Measurements from ENCODE around the gene PNPLA6. TPM values are rescaled to one million over a fixed set of nuclear protein-coding genes. Genes with fewer than 3 reads are reported as not detected.

The PNPLA6 gene
- total RNA-seq, 1 experiment from 2014 or later, result 32.5 TPM

DNA sequence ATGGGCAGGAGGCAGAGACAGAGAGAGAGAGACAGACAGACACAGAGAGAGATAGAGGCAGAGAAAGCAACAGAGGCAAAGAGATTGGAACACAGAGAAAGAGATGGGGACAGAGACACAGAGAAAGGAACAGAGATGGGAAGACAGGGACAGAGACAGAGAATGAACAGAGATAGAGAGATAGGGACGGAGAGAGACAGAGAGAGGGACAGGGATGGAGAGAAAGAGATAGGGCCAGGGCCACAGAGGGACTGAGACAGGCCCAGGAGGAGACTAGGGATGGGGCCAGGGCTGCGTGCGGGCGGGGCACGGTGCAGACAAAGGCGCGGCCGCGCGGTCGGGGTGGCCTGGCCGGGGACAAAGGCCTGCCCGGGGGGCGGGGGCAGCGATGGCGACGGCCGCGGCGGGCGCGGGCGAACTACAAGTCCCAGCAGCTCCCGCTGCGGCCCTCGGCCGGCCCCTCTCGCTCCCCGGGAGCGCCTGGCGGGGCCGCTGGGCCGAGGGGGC, 19.8 kb upstream of the PNPLA6 start, which contains the start of gene ZNF358:
Gene ZNF358 (plus strand): TSS at position 459 of the 507 bp plus-strand sequence. CDS start 3,140 bp downstream, outside the sequence.
- DNase-seq (ENCODE audit: low spot score), result peak; percentile 61

DNA sequence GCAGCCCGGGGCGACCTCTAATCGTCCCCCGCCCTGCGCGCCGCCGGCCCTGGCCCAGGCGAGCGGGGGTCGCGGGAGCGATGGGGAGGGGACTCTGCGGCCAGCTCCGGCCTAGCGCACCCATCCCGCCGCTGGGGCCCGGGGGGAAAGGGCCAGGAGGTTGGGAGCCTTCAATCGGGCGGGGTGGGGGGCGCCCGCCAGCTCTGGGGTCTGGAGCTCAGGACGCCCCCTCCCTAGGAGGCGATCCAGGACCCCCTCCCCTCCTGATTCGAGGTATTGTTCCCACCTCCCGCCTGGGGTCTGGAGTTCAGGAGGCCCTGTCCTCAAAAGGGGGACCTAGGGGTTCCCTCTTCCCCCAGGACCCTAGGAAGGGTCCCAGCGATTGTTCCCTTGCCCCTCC, 19.2 kb upstream of the PNPLA6 start:
- no peak for DNase-seq (ENCODE audit: low spot score)

- no peak for DNase-seq (ENCODE audit: low spot score)
Observed at GRCh38 chr19:7516878-7517277, 18.6 kb upstream of the PNPLA6 start.

DNA sequence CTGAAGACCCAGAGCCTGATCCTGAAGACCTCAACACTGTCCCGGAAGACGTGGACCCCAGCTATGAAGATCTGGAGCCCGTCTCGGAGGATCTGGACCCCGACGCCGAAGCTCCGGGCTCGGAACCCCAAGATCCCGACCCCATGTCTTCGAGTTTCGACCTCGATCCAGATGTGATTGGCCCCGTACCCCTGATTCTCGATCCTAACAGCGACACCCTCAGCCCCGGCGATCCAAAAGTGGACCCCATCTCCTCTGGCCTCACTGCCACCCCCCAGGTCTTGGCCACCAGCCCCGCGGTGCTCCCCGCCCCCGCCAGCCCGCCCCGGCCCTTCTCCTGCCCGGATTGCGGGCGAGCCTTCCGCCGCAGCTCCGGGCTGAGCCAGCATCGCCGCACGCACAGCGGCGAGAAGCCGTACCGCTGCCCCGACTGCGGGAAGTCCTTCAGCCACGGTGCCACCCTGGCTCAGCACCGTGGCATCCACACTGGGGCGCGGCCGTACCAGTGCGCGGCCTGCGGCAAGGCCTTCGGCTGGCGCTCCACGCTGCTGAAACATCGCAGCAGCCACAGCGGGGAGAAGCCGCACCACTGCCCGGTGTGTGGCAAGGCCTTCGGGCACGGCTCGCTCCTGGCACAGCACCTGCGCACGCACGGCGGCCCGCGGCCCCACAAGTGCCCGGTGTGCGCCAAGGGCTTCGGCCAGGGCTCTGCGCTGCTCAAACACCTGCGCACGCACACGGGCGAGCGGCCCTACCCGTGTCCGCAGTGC, 16.0 kb upstream of the PNPLA6 start:
- DNase-seq (ENCODE audit: low spot score), result no peak

- no peak for DNase-seq (ENCODE audit: low spot score)
Observed at GRCh38 chr19:7520131-7521051, 15.1 kb upstream of the PNPLA6 start.

- no peak for DNase-seq (ENCODE audit: low spot score)
Observed at GRCh38 chr19:7521551-7522071, 13.9 kb upstream of the PNPLA6 start.

DNA sequence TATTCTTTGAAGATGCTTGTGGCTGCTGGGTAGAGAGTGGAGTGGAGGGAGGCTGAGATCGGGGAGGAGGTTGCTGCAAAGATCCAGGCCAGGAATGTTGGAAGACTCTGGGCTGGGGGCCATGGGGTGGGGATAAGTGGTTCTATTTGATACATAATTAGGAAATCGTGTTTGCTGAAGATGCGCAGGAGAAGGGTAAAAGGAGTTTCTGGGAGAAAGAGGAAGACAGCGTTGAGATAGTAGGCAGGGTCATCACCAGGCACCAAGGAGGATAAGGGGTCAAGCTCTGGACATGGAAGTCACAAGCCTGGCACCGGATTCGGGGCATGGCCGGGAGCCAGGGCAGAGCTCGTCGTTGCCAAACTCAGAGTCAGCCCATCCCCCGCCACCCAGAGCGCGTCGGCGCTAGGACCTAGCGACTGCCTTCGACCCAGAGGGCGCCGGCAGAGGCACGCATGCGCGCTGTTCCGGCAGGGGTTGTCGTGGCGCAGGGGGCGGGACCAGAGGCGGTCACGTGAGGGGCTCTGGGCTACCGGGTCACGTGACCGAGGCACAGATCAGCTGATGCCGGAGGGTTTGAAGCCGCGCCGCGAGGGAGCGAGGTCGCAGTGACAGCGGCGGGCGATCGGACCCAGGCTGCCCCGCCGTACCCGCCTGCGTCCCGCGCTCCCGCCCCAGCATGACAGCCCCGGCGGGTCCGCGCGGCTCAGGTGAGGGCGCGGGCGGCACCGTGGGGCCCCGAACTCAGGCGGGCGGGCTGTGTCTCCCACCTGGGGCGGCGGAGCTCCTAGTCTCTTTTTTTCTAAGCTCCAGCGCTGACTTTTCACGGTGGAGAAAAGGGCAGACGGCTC, 13.2 kb upstream of the PNPLA6 start, which contains the start of gene MCOLN1:
Gene MCOLN1 (plus strand): TSS at position 553 of the 851 bp plus-strand sequence. CDS start 127 bp downstream, at position 680.
- DNase-seq (ENCODE audit: low spot score), result peak; percentile 98

DNA sequence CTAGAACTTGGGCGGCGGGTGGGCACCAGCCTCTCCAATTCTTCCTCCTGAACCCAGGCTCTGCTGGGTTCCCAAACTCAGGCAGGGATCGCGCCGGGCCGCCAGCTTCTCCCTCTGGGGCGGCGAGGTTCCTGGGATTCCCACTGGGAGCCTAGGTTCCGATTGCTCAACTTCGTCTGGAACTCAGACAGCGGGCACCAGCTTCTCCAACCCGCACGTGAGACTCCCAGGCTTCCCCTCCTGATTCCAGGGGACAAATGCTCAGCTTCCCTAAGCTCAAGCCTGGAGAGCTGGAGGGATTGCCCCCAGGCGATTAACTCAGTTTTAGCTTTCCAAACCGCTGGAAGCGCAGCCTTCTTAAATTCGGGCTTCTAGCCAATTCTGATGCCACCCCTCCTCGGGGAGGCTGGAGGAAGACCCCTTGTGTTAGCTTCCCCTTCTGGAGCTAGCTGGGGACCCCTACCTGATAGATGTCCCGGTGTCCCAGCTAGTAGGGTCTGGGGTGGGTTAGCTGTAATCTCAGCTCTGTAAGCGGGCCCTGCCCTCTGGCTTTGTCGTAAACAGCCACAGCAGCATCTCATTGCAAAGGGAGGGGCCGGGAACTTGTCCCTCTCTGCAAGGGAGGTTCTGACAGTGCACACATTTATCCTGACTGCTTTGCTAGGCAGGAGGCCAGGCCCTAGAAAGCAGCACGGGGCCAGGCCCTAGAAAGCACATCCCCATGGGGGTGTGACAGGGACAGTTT, 12.4 kb upstream of the PNPLA6 start:
- no peak for DNase-seq (ENCODE audit: low spot score)

GRCh38 chr19:7524523-7524922, 11.0 kb upstream of the PNPLA6 start:
- DNase-seq (ENCODE audit: low spot score), result no peak

GRCh38 chr19:7524992-7525739, 10.4 kb upstream of the PNPLA6 start:
- no peak for DNase-seq (ENCODE audit: low spot score)

DNA sequence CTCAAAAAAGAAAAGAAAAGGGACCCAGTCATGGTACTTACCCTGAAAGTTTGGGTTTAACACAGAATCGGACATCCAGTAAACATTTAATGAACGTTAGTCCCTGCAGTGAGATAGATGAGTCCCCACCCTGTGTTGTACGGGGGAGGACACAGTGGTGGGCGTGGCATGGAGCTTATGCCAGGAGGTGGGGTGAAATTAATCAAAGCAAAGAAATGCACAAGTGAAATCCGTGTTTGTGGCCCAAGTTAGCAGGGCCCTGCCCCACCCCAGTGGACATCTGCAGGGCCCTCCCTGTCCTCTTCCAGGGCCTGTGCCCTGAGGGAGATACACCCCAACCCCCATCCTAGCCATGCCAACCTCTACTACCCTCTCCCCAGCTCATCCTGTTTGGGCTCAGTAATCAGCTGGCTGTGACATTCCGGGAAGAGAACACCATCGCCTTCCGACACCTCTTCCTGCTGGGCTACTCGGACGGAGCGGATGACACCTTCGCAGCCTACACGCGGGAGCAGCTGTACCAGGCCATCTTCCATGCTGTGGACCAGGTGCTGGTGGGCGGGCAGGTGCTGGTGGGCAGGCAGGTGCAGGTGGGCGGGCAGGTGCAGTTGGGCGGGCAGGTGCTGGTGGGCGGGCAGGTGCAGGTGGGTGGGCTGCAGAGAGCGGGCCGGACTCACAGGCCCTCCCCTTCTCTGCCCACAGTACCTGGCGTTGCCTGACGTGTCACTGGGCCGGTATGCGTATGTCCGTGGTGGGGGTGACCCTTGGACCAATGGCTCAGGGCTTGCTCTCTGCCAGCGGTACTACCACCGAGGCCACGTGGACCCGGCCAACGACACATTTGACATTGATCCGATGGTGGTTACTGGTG, 9.2 kb upstream of the PNPLA6 start:
- DNase-seq (ENCODE audit: low spot score), result no peak

- no peak for DNase-seq (ENCODE audit: low spot score)
Observed at GRCh38 chr19:7527516-7528191, 7.9 kb upstream of the PNPLA6 start.

GRCh38 chr19:7528192-7528519, 7.4 kb upstream of the PNPLA6 start:
- DNase-seq (ENCODE audit: low spot score), result no peak

DNA sequence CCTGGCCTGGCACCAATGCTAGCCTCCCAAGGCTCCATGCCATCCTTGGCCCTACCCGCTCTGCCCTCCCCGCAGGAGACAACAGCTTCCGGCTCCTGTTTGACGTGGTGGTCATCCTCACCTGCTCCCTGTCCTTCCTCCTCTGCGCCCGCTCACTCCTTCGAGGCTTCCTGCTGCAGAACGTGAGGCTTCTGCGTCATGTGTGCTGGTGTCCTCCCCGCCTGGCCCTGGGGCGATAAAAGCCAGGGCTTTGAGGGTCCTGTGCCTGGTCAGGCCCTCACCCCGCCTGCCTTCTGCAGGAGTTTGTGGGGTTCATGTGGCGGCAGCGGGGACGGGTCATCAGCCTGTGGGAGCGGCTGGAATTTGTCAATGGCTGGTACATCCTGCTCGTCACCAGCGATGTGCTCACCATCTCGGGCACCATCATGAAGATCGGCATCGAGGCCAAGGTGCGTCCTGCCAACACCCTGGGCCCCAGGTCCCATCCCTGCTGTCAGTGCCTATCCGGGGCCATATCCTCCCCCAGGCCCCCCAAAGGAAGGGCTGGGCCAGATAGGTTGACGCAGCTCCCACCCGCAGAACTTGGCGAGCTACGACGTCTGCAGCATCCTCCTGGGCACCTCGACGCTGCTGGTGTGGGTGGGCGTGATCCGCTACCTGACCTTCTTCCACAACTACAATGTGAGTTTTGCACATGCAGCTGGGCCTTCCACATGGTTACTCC, 6.8 kb upstream of the PNPLA6 start:
- no peak for DNase-seq (ENCODE audit: low spot score)

DNA sequence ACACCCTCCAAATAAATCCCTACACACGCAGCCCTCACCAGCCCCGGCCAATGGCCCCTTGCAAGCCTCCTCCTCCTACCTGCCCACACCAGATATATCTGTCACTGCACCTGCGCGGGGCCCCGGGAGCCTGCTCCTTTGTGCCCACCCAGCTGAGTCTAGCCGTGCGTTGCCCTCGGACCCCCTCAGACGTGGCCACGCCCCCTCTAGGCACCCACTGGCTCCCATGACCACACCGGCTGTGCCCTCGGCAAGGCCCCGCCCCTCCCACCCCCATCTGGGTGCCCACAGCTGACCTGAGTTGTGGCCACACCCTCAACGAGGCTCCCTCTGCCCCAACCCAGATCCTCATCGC, 6.3 kb upstream of the PNPLA6 start:
- no peak for DNase-seq (ENCODE audit: low spot score)

DNA sequence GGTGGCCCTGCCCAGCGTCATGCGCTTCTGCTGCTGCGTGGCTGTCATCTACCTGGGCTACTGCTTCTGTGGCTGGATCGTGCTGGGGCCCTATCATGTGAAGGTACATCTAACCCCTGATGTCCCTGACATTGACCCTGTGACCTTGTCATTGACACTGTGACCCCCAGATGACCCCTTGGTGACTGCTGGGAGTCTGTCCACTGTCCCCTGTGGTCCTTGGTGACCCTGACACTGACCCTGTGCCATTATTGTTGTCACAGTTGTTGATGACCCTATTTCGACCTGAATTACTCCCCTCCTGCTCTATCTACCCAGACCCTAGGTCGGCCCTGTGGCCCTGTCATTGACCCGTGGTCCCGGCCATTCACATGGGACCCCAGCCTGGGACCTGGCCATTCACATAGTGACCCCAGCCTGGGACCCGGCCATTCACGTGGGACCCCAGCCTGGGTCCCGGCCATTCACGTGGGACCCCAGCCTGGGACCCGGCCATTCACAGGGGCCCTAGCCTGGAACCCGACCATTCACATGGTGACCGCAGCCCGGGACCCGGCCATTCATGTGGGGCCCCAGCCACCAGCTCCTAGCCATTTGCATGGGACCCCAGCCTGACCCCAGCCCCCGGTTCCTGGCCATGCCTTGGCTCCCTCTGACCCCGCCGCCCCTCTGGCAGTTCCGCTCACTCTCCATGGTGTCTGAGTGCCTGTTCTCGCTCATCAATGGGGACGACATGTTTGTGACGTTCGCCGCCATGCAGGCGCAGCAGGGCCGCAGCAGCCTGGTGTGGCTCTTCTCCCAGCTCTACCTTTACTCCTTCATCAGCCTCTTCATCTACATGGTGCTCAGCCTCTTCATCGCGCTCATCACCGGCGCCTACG, 5.7 kb upstream of the PNPLA6 start:
- DNase-seq (ENCODE audit: low spot score), result no peak

Data from H4 (cell line).